HCT116 (cell line): Measurements from ENCODE around the gene NCAPG2. TPM values are rescaled to one million over a fixed set of nuclear protein-coding genes. Genes with fewer than 3 reads are reported as not detected.

Source experiments
- ATAC-seq: fragments of 200-7000 bp; cut with Tn5 transposase; 2 replicates; pipeline ENCODE4 v1.9.1; 2020; ENCODE audit warnings: mild to moderate bottlenecking, moderate library complexity
- BruUV-seq: library from RNA; stranded (reverse); fragments of 400-500 nt; replicated peaks from 2 replicates; lab custom pipeline; 2021; lab: Mats Ljungman, UMichigan
- CTCF ChIA-PET: fragments of 300-600 bp; sonication (Branson Sonifier 250); formaldehyde crosslinking; loops from one replicate; lab custom pipeline; 2021; ENCODE audit warnings: antibody characterized with exemption; lab: Charles Lee
- POLR2A ChIA-PET: fragments of 300-600, 350-600 bp; sonication (Branson Sonifier 250); formaldehyde crosslinking; loops from one replicate; lab custom pipeline; 2021; ENCODE audit warnings: antibody characterized with exemption; lab: Charles Lee
- RAD21 ChIA-PET, 2 experiments: fragments of 300-600 bp; sonication (Branson Sonifier 250); formaldehyde crosslinking; loops; one replicate each; lab custom pipeline; 2023; ENCODE audit warnings: low total read pairs in 2 of 2; ENCODE audit not compliant: uncharacterized antibody in 2 of 2, unreplicated experiment in 2 of 2, low non-redundant PET in 1 of 2; lab: Charles Lee
- DNase-seq: peaks from one replicate; pipeline ENCODE4 v3.0.0-alpha.2; 2010; ENCODE audit warnings: low read depth, low spot score
- H2AFZ ChIP-seq: fragments of 200-600 bp; shearing (Covaris generic), sonication (generic); 2 replicates; pipeline ENCODE4 v1.6.1; 2017; ENCODE audit warnings: low read depth, mixed run types, mixed read lengths, antibody characterized with exemption, low read length; ENCODE audit not compliant: poor library complexity, severe bottlenecking
- H3K27ac ChIP-seq: 2 replicates; pipeline ENCODE4 v1.5.1; 2012; ENCODE audit warnings: low read depth, low read length
- H3K27me3 ChIP-seq: fragments of 200-600 bp; sonication (generic); 2 replicates; pipeline ENCODE4 v1.6.1; 2016; ENCODE audit warnings: mixed run types, low read length, mixed read lengths; ENCODE audit not compliant: insufficient read depth
- H3K36me3 ChIP-seq, 2 experiments: fragments of 200-500 bp in 1 of 2; fragments of 200-600 bp in 1 of 2; sonication (Bioruptor generic) in 1 of 2; sonication (generic) in 1 of 2; 2 replicates each; pipeline versions ENCODE4 v1.5.1 to v1.6.1; 2014 to 2016; ENCODE audit warnings: low read length in 2 of 2, inconsistent platforms in 1 of 2, mixed read lengths in 1 of 2, mixed run types in 1 of 2; ENCODE audit not compliant: insufficient read depth in 2 of 2, control insufficient read depth in 1 of 2
- H3K4me1 ChIP-seq, 2 experiments: fragments of 200-600 bp in 1 of 2; sonication (generic) in 1 of 2; 2 replicates each; pipeline versions ENCODE4 v1.5.1 to v1.6.1; 2012 to 2017; ENCODE audit warnings: low read length in 2 of 2, inconsistent platforms in 1 of 2, mild to moderate bottlenecking in 1 of 2, mixed read lengths in 1 of 2, mixed run types in 1 of 2, moderate library complexity in 1 of 2; ENCODE audit not compliant: insufficient read depth in 2 of 2, control insufficient read depth in 1 of 2
- H3K4me2 ChIP-seq: fragments of 200-600 bp; sonication (generic); 2 replicates; pipeline ENCODE4 v1.6.1; 2017; ENCODE audit warnings: mixed run types, low read length, mixed read lengths
- H3K4me3 ChIP-seq, 2 experiments: fragments of 200-600 bp in 1 of 2; sonication (generic) in 1 of 2; replicated peaks in 1 of 2; 2 replicates each; pipeline ENCODE4 v1.5.1; 2011 to 2016; ENCODE audit warnings: low read length in 2 of 2, control low read depth in 1 of 2, low read depth in 1 of 2, mild to moderate bottlenecking in 1 of 2, mixed read lengths in 1 of 2, mixed run types in 1 of 2
- H3K79me2 ChIP-seq: fragments of 200-600 bp; sonication (generic); 2 replicates; pipeline ENCODE4 v1.6.1; 2017; ENCODE audit warnings: mild to moderate bottlenecking, mixed run types, low read length, moderate library complexity, mixed read lengths; ENCODE audit not compliant: insufficient read depth
- H3K9ac ChIP-seq: fragments of 200-600 bp; sonication (generic); 2 replicates; pipeline ENCODE4 v1.6.1; 2016; ENCODE audit warnings: low read length, mixed read lengths
- H3K9me2 ChIP-seq: fragments of 200-600 bp; sonication (generic), shearing (Covaris generic); 2 replicates; pipeline ENCODE4 v1.6.1; 2017; ENCODE audit warnings: mixed run types, mild to moderate bottlenecking, moderate library complexity; ENCODE audit not compliant: insufficient read depth
- H3K9me3 ChIP-seq, 2 experiments: fragments of 200-500 bp in 1 of 2; fragments of 200-600 bp in 1 of 2; sonication (Bioruptor generic) in 1 of 2; sonication (generic) in 1 of 2; 2 replicates each; pipeline ENCODE4 v1.6.1; 2014 to 2017; ENCODE audit warnings: low read length in 2 of 2, mixed read lengths in 2 of 2, inconsistent platforms in 1 of 2, low read depth in 1 of 2, mild to moderate bottlenecking in 1 of 2, mixed run types in 1 of 2, moderate library complexity in 1 of 2; ENCODE audit not compliant: control insufficient read depth in 1 of 2, insufficient read depth in 1 of 2
- H4K20me1 ChIP-seq: fragments of 200-600 bp; sonication (generic), shearing (Covaris generic); 2 replicates; pipeline ENCODE4 v1.6.1; 2017; ENCODE audit warnings: mixed run types, mild to moderate bottlenecking, moderate library complexity; ENCODE audit not compliant: insufficient read depth
- ATF3 ChIP-seq: IDR thresholded peaks from 2 replicates; pipeline ENCODE4 v1.6.1; 2012
- CBX3 ChIP-seq: IDR thresholded peaks from 2 replicates; pipeline ENCODE4 v1.6.1; 2012; ENCODE audit warnings: low read depth
- CEBPB ChIP-seq: IDR thresholded peaks from 2 replicates; pipeline ENCODE4 v1.6.1; 2012; ENCODE audit warnings: low read depth
- CTCF ChIP-seq, 3 experiments: fragments of 200-600 bp in 1 of 3; sonication (generic) in 1 of 3; IDR thresholded peaks in 2 of 3; conservative IDR thresholded peaks in 1 of 3; 2 replicates each; pipeline ENCODE4 v1.5.1; 2012 to 2017; ENCODE audit warnings: low read depth in 2 of 3, low read length in 2 of 3, antibody characterized with exemption in 1 of 3, borderline replicate concordance in 1 of 3, control low read depth in 1 of 3, mild to moderate bottlenecking in 1 of 3, mixed read lengths in 1 of 3, mixed run types in 1 of 3, moderate library complexity in 1 of 3; ENCODE audit not compliant: insufficient read depth in 1 of 3
- EGR1 ChIP-seq: IDR thresholded peaks from 2 replicates; pipeline ENCODE4 v1.6.1; 2012; ENCODE audit warnings: low read depth
- EZH2 ChIP-seq: fragments of 200-600 bp; sonication (generic); IDR thresholded peaks from 2 replicates; pipeline ENCODE4 v1.6.1; 2017; ENCODE audit warnings: antibody characterized with exemption, mixed run types
- EZH2phosphoT487 ChIP-seq: fragments of 200-600 bp; IDR thresholded peaks from 2 replicates; pipeline ENCODE4 v1.6.1; 2018; ENCODE audit warnings: antibody characterized with exemption, borderline replicate concordance
- FOSL1 ChIP-seq: IDR thresholded peaks from 2 replicates; pipeline ENCODE4 v1.6.1; 2012; ENCODE audit warnings: low read depth
- JUND ChIP-seq: IDR thresholded peaks from 2 replicates; pipeline ENCODE4 v1.6.1; 2012
- MAX ChIP-seq: IDR thresholded peaks from 2 replicates; pipeline ENCODE4 v1.6.1; 2012
- POLR2A ChIP-seq: IDR thresholded peaks from 2 replicates; pipeline ENCODE4 v1.7.0; 2011; ENCODE audit warnings: borderline replicate concordance; ENCODE audit not compliant: insufficient read depth, insufficient read length; ENCODE audit errors: extremely low read depth
- RAD21 ChIP-seq: IDR thresholded peaks from 2 replicates; pipeline ENCODE4 v1.6.1; 2012; ENCODE audit warnings: low read depth, mild to moderate bottlenecking
- REST ChIP-seq: IDR thresholded peaks from 2 replicates; pipeline ENCODE4 v1.6.1; 2012; ENCODE audit warnings: low read depth
- SIN3A ChIP-seq: IDR thresholded peaks from 2 replicates; pipeline ENCODE4 v1.6.1; 2012; ENCODE audit warnings: low read depth
- SRF ChIP-seq: IDR thresholded peaks from 2 replicates; pipeline ENCODE4 v1.6.1; 2012; ENCODE audit warnings: low read depth
- TCF7L2 ChIP-seq: IDR thresholded peaks from 2 replicates; pipeline ENCODE4 v1.7.0; 2011; ENCODE audit warnings: borderline replicate concordance, inconsistent platforms; ENCODE audit not compliant: insufficient read depth, insufficient read length; ENCODE audit errors: extremely low read depth
- YY1 ChIP-seq: IDR thresholded peaks from 2 replicates; pipeline ENCODE4 v1.6.1; 2011; ENCODE audit warnings: low read length, low read depth, moderate library complexity, mild to moderate bottlenecking; ENCODE audit not compliant: insufficient replicate concordance; ENCODE audit errors: extremely low read depth
- ZBTB33 ChIP-seq: IDR thresholded peaks from 2 replicates; pipeline ENCODE4 v1.6.1; 2011; ENCODE audit warnings: mild to moderate bottlenecking, low read length, moderate library complexity; ENCODE audit not compliant: insufficient replicate concordance; ENCODE audit errors: extremely low read depth
- ZNF274 ChIP-seq: fragments of 200-500 bp; sonication (Bioruptor generic); IDR thresholded peaks from 2 replicates; pipeline ENCODE4 v1.6.1; 2014; ENCODE audit warnings: mild to moderate bottlenecking, low read depth, low read length, inconsistent platforms
- intact Hi-C: fragments of 100-400 bp; cut with micrococcal nuclease; formaldehyde crosslinking; loops from 2 replicates; pipeline ENCODE4 v1.10.0; 2022
- total RNA-seq: library from RNA; stranded (reverse); gene quantifications from one replicate; pipeline ENCODE4 v1.2.1, GENCODE V29; 2021; ENCODE audit not compliant: unreplicated experiment

NCAPG2 gene
- total RNA-seq, 1 experiment from 2014 or later: 73.1 TPM

- Histone ChIP-seq H3K4me1 (no peaks in the 10 kb centered on the region), H3K9me2 (no peaks in the 10 kb centered on the region), H3K4me2 (no peak overlapping the region), H3K36me3 (peaks cover 14 to 33% of the 10 kb centered on the region in 2 experiments; a peak in 3 of 4 replicates), H3K27me3 (no peaks in the 10 kb centered on the region), H3K9me3 (no peaks in the 10 kb centered on the region), H4K20me1 (no peaks in the 10 kb centered on the region), H3K4me3 (no peak overlapping the region), H3K79me2 (no peaks in the 10 kb centered on the region), H2AFZ (no peak overlapping the region), H3K9ac (no peak overlapping the region), H3K27ac (no peak overlapping the region)
- ChIA-PET CTCF (no interaction called here), RAD21 (no interaction called here), POLR2A (no interaction called here)
- no peak for ATAC-seq
- DNase-seq: no peak
- TF ChIP-seq RAD21: no peak
- TF ChIP-seq CTCF (IDR thresholded peaks at IDR 0.05 in 2 of 3, conservative IDR thresholded peaks at IDR 0.05 in 1 of 3; ENCODE audit: borderline replicate concordance in 1 of 3, insufficient read depth in 1 of 3, low read depth in 2 of 3, low read length in 2 of 3): no peak
- no peak for TF ChIP-seq REST
- TF ChIP-seq EZH2: no peak
- no peak for TF ChIP-seq YY1
- TF ChIP-seq POLR2A: no peak
- TF ChIP-seq JUND: no peak
- TF ChIP-seq ZBTB33: no peak
- no peak for TF ChIP-seq CEBPB
- TF ChIP-seq SRF: no peak
- TF ChIP-seq EZH2phosphoT487: no peak
- no peak for TF ChIP-seq ZNF274
- no peak for TF ChIP-seq TCF7L2
- TF ChIP-seq CBX3: no peak
- no peak for TF ChIP-seq EGR1
- TF ChIP-seq MAX: no peak
- TF ChIP-seq FOSL1: no peak
- TF ChIP-seq SIN3A: no peak
- no peak for TF ChIP-seq ATF3
- no TSS peak for BruUV-seq
- intact Hi-C loops: no loop called here
Measured at GRCh38 chr7:158738841-158739240, 34.2 kb upstream of the NCAPG2 start.
